Activated T-cell treated with anti-CD3 and anti-CD28 coated beads, Interleukin-2, amount 50 U/mL, for 4 hours (primary cell): ENCODE results near the gene KLHL17. TPM values are rescaled to one million over a fixed set of nuclear protein-coding genes. Genes with fewer than 3 reads are reported as not detected.

Experiments used
- ATAC-seq, 2 donors: fragments of 200-7000 bp; cut with Tn5 transposase; one replicate each; pipeline ENCODE4 v1.10.0; 2021
- DNase-seq: peaks from one replicate; pipeline ENCODE4 v3.0.0-alpha.2; 2020
- H3K27me3 Mint-ChIP-seq: one replicate; pipeline ENCODE4 v1.8.0; 2021; ENCODE audit warnings: low read depth, mixed read lengths
- H3K36me3 Mint-ChIP-seq: one replicate; pipeline ENCODE4 v1.8.0; 2022; ENCODE audit warnings: mixed read lengths; ENCODE audit not compliant: insufficient read depth
- H3K4me1 Mint-ChIP-seq: one replicate; pipeline ENCODE4 v1.8.0; 2021; ENCODE audit warnings: low read depth, mixed read lengths
- H3K4me3 Mint-ChIP-seq: one replicate; pipeline ENCODE4 v1.8.0; 2021; ENCODE audit warnings: mild to moderate bottlenecking, moderate library complexity, mixed read lengths
- H3K9me3 Mint-ChIP-seq: one replicate; pipeline ENCODE4 v1.8.0; 2021; ENCODE audit warnings: mixed read lengths
- total RNA-seq, 3 donors: library from RNA; stranded (reverse); gene quantifications; one replicate each; pipeline ENCODE4 v1.2.1, GENCODE V29; 2021

The KLHL17 gene
- total RNA-seq, 3 donors from 2014 or later: 32.1 to 36.6 (median 34.3) TPM

DNA sequence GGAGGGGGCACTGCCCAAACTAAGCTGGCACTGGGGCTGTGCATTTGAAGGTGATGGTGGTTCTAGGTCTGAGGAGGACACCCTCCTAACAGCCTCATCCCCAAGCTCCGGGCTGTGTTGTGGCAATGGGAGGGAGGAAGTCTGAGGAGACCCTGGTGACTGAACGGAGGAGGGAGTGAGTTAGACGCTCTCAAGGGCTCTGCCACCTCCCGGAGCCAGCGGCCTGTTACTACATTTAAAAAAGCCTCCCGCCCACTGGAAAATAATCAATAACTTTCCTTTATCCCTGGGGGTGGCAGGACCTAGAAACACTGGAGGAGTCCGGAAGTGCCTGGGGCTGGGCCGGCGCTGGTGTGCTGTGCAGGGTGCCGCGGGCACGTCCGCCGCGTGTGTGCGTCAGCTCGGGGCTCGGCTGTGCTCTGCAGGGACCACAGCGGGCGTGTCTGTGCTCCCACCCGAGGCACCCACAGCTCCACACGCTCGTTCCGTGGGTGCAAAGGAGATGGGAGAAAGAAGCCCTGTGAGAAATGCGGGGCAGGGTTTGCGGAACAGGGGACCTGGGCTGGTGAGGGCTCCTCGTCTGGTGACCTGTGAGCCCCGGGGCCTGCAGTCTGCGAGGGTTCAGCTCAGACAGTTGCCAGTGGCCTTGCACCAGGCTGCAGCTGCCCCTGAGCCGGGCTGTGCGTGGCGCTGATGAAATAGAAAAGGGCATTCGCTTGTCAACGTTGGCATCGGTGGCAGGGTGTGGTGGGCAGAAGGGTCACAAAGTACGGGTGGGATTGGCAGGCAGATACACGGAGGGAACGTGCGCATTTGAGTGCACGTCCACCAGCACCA is 31.3 kb upstream of the KLHL17 start:
- no peaks in the 10 kb centered on the region for H3K36me3 Mint-ChIP-seq
- DNase-seq: no peak
- peaks cover 4% of the 10 kb centered on the region for H3K4me1 Mint-ChIP-seq
- H3K9me3 Mint-ChIP-seq: no peaks in the 10 kb centered on the region
- peaks cover 43% of the 10 kb centered on the region for H3K27me3 Mint-ChIP-seq
- no peak overlapping the region for H3K4me3 Mint-ChIP-seq
- ATAC-seq: no peak

DNA sequence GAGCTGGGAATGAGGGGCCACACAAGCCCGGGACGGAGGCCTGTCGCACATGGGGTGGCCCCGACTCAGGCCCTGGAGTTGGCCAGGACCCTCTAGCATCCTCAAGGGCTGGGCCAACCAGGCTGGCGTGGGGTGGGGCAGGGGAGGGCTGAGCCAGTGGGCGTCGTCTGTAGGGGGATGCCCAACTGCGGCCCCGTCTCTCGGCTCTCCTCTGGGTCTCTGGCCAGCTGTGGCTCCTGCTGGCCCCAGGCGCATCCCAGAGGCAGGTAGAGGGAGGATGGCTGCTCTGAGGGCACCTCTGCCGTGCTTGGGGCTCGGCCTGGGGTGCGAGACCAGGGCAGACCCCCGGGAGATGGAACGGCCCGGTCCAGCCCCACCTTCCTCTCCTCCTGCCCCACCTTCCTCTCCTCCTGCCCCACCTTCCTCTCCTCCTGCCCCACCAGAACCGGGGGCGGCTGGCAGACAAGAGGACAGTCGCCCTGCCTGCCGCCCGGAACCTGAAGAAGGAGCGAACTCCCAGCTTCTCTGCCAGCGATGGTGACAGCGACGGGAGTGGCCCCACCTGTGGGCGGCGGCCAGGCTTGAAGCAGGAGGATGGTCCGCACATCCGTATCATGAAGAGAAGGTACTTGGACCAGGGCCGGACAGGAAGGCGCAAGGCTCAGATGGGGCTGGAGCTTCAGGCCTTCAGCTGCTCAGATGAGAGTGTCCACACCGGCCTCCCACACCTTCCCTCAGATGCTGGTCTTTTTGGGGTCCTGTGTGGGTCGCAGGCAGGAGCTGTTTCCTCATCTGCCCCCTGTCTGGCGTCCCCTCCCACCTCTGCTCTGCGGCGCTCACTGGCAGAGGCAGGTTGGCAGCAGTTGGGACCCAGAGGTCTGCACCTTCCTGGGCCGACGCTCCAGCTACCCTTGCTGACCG is 30.4 kb upstream of the KLHL17 start:
- Mint-ChIP-seq H3K4me3 (no peak overlapping the region), H3K4me1 (peaks cover 5% of the 10 kb centered on the region), H3K9me3 (no peaks in the 10 kb centered on the region), H3K36me3 (no peaks in the 10 kb centered on the region), H3K27me3 (peaks cover 46% of the 10 kb centered on the region)
- ATAC-seq (no peak), DNase-seq (no peak)

DNA sequence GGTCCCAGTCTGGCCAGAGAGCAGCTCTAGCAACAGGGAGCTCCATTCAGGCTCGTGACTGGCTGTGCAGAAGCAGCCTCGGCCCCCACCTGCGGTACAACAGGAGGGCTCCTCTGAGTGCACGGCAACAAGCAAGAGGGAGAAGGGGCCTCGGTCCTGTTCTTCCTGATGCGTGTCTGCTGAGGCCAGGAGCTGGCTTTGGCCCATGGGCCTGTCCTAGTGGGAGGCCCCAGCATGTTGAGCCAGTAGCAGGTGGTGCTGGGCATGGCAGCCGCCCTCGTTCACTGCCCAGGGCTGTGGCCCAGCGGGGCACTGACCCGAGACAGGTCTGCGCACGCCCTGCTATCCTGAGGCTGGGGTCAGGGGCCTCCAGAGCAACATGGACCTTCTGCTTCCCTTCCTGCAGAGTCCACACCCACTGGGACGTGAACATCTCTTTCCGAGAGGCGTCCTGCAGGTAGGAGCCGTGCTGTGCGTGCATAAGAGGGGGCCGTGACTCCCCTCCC is 29.7 kb upstream of the KLHL17 start:
- Mint-ChIP-seq H3K9me3 (no peaks in the 10 kb centered on the region), H3K27me3 (peaks cover 52% of the 10 kb centered on the region), H3K4me1 (peaks cover 8% of the 10 kb centered on the region), H3K36me3 (no peaks in the 10 kb centered on the region), H3K4me3 (no peak overlapping the region)
- DNase-seq (no peak), ATAC-seq (no peak)

DNA sequence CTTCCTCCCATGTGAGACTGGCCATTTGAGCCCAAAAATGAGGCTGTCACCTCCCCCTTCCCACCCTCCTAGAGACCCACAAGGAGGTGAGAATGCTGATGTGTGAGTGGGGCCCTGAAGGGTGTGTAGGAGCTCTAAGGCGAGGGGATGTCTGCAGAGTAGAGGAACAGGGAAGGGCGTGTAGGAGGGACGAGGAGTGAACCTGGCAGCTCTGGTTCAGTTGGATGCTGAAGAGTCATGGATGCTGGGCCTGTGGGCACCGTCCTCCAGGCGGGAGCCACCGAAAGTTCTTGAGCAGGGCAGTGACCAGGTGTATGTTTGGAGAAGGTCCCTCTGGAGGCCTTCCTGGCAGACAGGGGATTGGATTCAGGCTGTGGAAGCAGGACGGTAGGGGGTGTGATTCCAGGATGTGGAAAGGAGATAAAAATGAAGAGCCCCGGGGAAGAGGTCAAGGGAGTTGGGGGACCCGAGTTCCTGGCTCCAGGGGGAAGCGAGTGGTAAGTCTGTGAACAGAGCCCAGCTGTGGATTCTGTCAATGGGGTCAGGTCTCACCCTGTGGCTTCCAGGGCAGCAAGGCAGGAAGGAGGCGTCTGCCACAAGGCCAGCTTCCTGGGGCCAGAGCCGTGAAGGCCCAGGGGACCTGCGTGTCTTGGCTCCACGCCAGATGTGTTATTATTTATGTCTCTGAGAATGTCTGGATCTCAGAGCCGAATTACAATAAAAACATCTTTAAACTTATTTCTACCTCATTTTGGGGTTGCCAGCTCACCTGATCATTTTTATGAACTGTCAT is 28.8 kb upstream of the KLHL17 start:
- no peaks in the 10 kb centered on the region for H3K36me3 Mint-ChIP-seq
- H3K4me3 Mint-ChIP-seq: no peak overlapping the region
- DNase-seq (no peak), ATAC-seq (no peak)
- no peaks in the 10 kb centered on the region for H3K9me3 Mint-ChIP-seq
- H3K4me1 Mint-ChIP-seq: peaks cover 5% of the 10 kb centered on the region
- H3K27me3 Mint-ChIP-seq: peaks cover 44% of the 10 kb centered on the region

DNA sequence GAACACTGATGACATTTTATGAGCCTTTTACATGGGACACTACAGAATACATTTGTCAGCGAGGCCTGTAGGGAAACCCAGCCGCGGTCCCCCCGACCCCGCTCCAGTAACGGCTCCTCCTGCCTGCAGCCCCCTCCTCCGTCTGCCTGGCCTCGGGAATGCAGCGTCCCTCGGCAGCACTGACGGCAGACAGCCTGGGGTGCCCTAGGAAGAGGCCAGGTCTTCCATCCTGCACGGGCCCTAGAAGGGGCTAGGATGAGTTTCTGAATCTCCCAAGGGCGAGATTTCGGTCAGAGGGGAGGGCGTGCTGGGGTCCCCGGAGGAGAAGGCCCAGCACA is 28.2 kb upstream of the KLHL17 start:
- DNase-seq (no peak), ATAC-seq (no peak)
- H3K27me3 Mint-ChIP-seq: peaks cover 45% of the 10 kb centered on the region
- H3K4me1 Mint-ChIP-seq: peaks cover 5% of the 10 kb centered on the region
- no peaks in the 10 kb centered on the region for H3K9me3 Mint-ChIP-seq
- no peak overlapping the region for H3K4me3 Mint-ChIP-seq
- no peaks in the 10 kb centered on the region for H3K36me3 Mint-ChIP-seq

DNA sequence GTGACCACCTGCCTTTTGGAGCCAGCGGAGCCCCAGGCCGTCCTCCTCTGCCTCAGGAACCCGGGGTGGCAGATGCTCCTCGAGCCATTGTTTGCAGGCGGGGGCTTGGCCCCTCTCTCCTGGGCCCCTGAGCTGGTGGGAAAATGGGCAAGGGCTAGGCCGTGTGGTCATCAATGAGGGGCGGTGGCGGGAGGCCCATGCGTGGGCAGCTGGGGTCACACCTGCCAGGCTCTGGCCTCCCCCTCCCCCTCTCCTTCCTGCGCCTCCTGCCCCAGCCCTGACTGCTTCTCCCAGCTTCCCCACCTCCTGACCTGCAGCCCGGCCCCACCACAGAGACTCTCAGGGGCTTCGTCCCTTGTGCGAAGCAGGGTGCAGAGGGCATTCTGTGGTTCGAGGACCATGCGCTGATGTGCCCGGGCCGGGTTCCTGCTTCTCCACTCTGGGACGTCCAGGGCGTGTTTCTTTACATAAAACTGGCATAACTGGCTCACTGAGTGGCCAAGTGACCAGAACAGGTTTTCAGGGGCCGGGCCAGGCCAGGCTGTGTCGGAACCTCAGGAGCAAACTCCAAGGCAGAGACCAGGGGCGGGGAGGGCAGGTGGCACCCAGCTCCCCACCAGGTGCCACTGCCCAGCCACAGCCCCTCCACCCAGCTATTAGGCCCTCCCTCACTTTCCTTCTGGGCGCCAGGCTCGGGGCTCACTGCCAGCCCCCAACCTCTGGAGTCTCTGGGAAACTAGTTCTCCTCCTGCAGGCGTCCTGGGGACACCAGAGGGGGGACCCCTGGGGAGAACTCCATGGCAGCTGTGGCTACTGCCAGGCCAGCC is 27.4 kb upstream of the KLHL17 start:
- H3K36me3 Mint-ChIP-seq: no peaks in the 10 kb centered on the region
- peaks cover 43% of the 10 kb centered on the region for H3K27me3 Mint-ChIP-seq
- ATAC-seq (no peak), DNase-seq (no peak)
- peaks cover 5% of the 10 kb centered on the region for H3K4me1 Mint-ChIP-seq
- H3K9me3 Mint-ChIP-seq: no peaks in the 10 kb centered on the region
- H3K4me3 Mint-ChIP-seq: no peak overlapping the region

DNA sequence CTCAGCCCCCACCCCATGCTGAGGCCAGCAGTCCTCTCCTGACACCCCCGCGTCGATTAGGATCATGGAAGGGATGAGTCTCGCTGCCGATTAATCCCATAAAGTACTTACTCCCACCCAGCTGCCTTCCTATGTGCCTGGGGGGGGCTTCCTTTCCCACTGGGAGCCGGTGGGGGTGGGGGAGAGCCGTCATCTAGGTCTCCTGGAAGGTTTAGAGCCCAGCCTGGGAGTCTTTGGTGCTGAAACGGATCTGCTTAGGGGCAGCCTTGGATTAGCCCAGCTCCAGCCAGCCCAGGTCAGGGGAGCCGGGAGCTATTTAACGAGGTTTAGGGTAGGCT is 26.8 kb upstream of the KLHL17 start:
- Mint-ChIP-seq H3K4me1 (peaks cover 5% of the 10 kb centered on the region), H3K36me3 (no peaks in the 10 kb centered on the region), H3K27me3 (peaks cover 47% of the 10 kb centered on the region), H3K4me3 (no peak overlapping the region), H3K9me3 (no peaks in the 10 kb centered on the region)
- no peak for DNase-seq
- no peak for ATAC-seq

DNA sequence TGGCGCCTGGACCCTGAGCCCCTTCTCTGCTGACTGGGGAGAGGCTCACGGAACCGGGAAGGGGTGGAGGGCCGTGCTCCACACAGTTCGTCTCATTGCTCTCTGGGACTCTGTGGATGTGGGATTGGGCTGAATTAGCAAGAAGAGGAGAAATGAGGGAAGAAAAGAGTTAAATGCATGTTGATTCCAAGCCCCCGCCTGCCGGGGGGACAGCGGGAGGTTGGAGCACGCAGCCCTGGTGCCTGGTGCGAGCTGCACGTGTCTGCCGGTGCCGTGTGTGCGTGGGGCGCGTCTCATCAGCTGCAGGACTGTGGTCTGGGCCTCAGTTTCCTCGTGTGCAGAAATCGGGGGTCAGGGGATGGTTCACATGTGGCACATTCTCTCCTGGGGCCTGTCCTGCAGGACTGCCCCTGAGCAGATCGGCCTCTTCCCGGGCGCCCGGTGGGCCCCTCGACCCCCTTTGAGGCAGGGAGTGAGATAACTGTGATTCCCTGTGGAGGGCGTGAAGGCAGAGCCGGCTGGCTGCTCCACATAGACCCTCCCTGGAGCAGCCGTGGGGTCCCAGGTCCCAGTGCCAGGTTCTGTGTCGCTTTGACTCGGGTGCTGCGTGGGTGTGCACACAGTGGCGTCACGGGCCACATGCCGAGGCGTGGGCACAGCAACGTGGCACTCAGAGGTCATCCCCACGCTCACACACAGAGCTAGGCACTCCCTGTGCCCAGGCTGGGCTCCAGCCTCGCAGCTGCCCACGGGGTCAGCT is 25.2 kb upstream of the KLHL17 start:
- Mint-ChIP-seq H3K27me3 (peaks cover 49% of the 10 kb centered on the region), H3K4me3 (no peak overlapping the region), H3K9me3 (no peaks in the 10 kb centered on the region), H3K4me1 (peaks cover 7% of the 10 kb centered on the region), H3K36me3 (no peaks in the 10 kb centered on the region)
- DNase-seq: no peak
- no peak for ATAC-seq

DNA sequence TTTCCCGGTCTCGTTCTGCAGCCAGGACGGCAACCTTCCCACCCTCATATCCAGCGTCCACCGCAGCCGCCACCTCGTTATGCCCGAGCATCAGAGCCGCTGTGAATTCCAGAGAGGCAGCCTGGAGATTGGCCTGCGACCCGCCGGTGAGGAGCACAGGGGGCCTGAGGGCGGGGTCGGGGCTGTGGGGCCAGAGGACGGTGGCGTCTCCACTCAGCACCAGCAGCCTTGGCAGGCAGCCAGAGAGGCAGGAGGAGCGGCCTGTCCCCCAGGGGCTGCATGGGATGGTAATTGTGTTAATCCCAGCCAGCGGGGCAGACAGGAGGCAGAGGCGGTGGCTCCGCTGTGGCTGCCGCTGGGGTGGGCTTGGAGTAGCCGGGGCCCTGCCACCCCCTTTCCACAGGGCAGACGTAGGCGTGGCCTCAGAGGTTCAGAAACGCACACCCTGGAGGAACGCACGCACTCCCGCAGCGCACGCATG is 24.6 kb upstream of the KLHL17 start:
- no peak overlapping the region for H3K4me3 Mint-ChIP-seq
- peaks cover 52% of the 10 kb centered on the region for H3K27me3 Mint-ChIP-seq
- ATAC-seq: no peak
- no peaks in the 10 kb centered on the region for H3K9me3 Mint-ChIP-seq
- peaks cover 7% of the 10 kb centered on the region for H3K4me1 Mint-ChIP-seq
- DNase-seq: no peak
- no peaks in the 10 kb centered on the region for H3K36me3 Mint-ChIP-seq

DNA sequence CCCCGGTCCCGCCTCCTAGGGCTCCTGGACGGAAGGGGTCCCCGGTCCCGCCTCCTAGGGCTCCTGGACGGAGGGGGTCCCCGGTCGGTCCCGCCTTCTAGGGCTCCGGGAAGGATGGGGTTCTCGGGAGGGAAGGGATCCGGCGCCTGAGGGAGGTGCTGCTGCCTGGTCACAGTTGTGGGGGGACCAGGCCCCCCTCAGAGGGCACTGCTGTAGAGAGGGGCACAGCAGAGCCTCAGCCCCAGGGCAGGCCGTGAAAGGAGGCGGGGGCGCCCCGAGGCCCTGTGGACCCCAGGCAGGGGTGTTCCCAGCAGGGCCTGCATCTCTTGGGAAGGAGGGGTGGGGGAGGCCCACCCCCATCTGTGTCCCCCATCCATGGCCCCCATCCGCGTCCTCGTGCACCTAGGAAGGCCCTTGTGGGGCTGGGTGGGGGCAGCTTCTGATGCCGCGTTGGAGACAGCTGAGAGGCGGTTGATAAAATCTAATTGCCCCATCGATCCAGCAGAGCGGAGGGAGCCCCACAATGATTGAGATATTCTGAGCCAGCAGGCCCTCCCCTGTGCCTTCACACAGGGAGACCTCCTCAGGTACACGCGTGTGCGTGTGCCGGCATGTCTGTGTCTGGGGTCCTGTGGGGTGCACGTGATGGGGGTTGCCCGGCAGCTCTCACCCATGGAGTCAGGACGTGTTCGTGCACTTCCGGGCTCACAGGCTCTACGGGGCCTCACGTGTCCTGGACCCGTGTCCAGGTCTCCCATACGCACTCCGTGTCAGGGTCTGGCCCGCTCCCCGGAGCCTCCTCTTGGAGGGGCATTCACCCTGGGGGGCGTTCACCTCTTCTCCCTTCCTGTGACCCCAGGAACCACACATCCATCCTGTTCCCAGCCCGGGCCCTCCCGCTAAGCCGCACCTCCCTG is 23.8 kb upstream of the KLHL17 start:
- Mint-ChIP-seq H3K36me3 (no peaks in the 10 kb centered on the region), H3K9me3 (no peaks in the 10 kb centered on the region), H3K4me3 (no peak overlapping the region), H3K27me3 (peaks cover 52% of the 10 kb centered on the region), H3K4me1 (peaks cover 10% of the 10 kb centered on the region)
- ATAC-seq: no peak
- no peak for DNase-seq

DNA sequence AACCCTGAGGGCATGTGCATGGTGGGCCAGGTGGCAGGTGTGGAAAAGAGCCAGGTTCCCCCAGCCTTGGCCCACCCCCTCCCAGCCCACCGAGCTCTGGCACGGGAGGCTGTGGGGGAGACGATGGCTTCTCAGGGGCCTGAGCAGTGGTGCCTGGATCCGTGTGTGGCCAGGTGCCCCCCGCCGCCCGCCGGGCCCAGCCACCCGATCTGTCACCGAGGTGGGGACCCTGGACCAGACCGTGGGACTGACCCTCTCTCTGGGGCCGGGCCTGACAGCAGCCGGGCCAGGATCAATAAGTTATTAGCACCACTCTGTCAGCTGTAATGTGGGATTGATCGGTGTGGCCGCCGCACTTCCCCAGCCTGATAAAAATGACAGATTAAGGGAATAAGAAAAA is 22.9 kb upstream of the KLHL17 start:
- peaks cover 52% of the 10 kb centered on the region for H3K27me3 Mint-ChIP-seq
- ATAC-seq (no peak), DNase-seq (no peak)
- peaks cover 10% of the 10 kb centered on the region for H3K4me1 Mint-ChIP-seq
- H3K36me3 Mint-ChIP-seq: no peaks in the 10 kb centered on the region
- H3K9me3 Mint-ChIP-seq: no peaks in the 10 kb centered on the region
- no peak overlapping the region for H3K4me3 Mint-ChIP-seq

DNA sequence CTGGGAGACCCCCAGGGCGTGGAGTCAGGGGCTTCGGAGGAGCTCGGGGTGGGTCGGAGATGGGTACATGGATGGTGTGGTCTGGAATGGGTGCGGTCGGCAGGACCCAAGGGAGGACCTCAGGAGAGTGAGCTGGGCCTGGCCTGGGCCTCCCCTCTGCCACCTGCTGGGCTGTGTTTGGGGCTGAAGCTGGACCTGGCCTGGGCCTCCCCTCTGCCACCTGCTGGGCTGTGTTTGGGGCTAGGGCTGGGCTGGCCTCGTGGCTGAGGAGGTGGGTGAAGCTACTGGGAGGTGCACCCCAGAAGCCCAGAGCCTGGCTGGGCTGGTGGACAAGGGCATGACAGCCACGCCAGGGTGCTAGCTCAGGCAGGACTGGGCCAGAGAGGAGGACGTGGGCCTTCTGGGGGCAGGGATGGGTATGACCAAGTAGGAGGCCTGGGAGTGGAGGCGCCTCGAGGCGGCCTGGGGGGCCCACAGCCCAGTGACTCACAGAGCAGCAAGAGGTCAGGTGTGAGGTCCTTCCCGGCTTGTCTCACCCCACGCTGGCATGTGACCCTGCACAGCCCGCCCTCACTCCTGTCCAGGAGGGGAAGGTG is 22.2 kb upstream of the KLHL17 start:
- DNase-seq (no peak), ATAC-seq (no peak)
- peaks cover 10% of the 10 kb centered on the region for H3K4me1 Mint-ChIP-seq
- peaks cover 50% of the 10 kb centered on the region for H3K27me3 Mint-ChIP-seq
- H3K36me3 Mint-ChIP-seq: no peaks in the 10 kb centered on the region
- no peak overlapping the region for H3K4me3 Mint-ChIP-seq
- no peaks in the 10 kb centered on the region for H3K9me3 Mint-ChIP-seq
